WTC11 (cell line): Measurements from ENCODE around the gene OAT. TPM values are rescaled to one million over a fixed set of nuclear protein-coding genes. Genes with fewer than 3 reads are reported as not detected.

Experiments
- ATAC-seq: fragments of 200-7000 bp; cut with Tn5 transposase; 2 replicates; pipeline ENCODE4 v1.10.0; 2021; ENCODE audit warnings: mild to moderate bottlenecking, moderate library complexity
- CTCF ChIA-PET: fragments of 300-600 bp; sonication (Branson Sonifier 250); formaldehyde crosslinking; loops from one replicate; lab custom pipeline; 2021; ENCODE audit warnings: antibody characterized with exemption; lab: Charles Lee
- POLR2A ChIA-PET: fragments of 350-600 bp; sonication (Branson Sonifier 250); formaldehyde crosslinking; loops from one replicate; lab custom pipeline; 2021; ENCODE audit warnings: antibody characterized with exemption; lab: Charles Lee
- DNase-seq: peaks from one replicate; pipeline ENCODE4 v3.0.0; 2021; ENCODE audit warnings: low spot score
- H3K27ac Mint-ChIP-seq: 2 replicates; pipeline ENCODE4 v1.8.0; 2021; ENCODE audit warnings: mixed read lengths
- H3K27me3 Mint-ChIP-seq: 2 replicates; pipeline ENCODE4 v1.8.0; 2021; ENCODE audit warnings: low read depth, mild to moderate bottlenecking, moderate library complexity, mixed read lengths
- H3K36me3 Mint-ChIP-seq: 2 replicates; pipeline ENCODE4 v1.8.0; 2021; ENCODE audit warnings: mixed read lengths
- H3K4me1 Mint-ChIP-seq: 2 replicates; pipeline ENCODE4 v1.8.0; 2022; ENCODE audit warnings: mixed read lengths
- H3K4me3 Mint-ChIP-seq: 2 replicates; pipeline ENCODE4 v1.8.0; 2021; ENCODE audit warnings: mild to moderate bottlenecking, moderate library complexity, mixed read lengths
- H3K9me3 Mint-ChIP-seq: 2 replicates; pipeline ENCODE4 v1.8.0; 2021; ENCODE audit warnings: mixed read lengths
- CDX4 ChIP-seq: fragments of 250-450 bp; sonication (Bioruptor Pico); IDR thresholded peaks from 2 replicates; pipeline ENCODE4 v1.9.0; 2021; ENCODE audit warnings: moderate library complexity, mild to moderate bottlenecking, inconsistent platforms, borderline replicate concordance
- E2F5 ChIP-seq: sonication (generic); formaldehyde crosslinking; IDR thresholded peaks from 2 replicates; pipeline ENCODE4 v1.8.1; 2022; ENCODE audit warnings: mild to moderate bottlenecking, moderate library complexity, missing genetic modification reagents
- ERG ChIP-seq: fragments of 250-450 bp; sonication (Bioruptor Pico); IDR thresholded peaks from 2 replicates; pipeline ENCODE4 v1.8.0; 2021; ENCODE audit warnings: mild to moderate bottlenecking
- ETV6 ChIP-seq: sonication (generic); formaldehyde crosslinking; IDR thresholded peaks from 2 replicates; pipeline ENCODE4 v1.8.1; 2022; ENCODE audit warnings: mild to moderate bottlenecking, missing genetic modification reagents
- FOXJ3 ChIP-seq: sonication (generic); formaldehyde crosslinking; IDR thresholded peaks from 2 replicates; pipeline ENCODE4 v1.9.0; 2021; ENCODE audit warnings: missing genetic modification reagents, mild to moderate bottlenecking, borderline replicate concordance
- FOXK1 ChIP-seq: sonication (generic); formaldehyde crosslinking; IDR thresholded peaks from 2 replicates; pipeline ENCODE4 v1.8.0; 2022; ENCODE audit warnings: mild to moderate bottlenecking, moderate library complexity, missing genetic modification reagents
- HMGA2 ChIP-seq: fragments of 250-450 bp; sonication (Bioruptor Pico); IDR thresholded peaks from 2 replicates; pipeline ENCODE4 v1.4.0; 2021; ENCODE audit warnings: mild to moderate bottlenecking, moderate library complexity
- IRF2 ChIP-seq: sonication (generic); formaldehyde crosslinking; IDR thresholded peaks from 2 replicates; pipeline ENCODE4 v1.8.0; 2022; ENCODE audit warnings: low read depth, missing genetic modification reagents, borderline replicate concordance
- JAZF1 ChIP-seq: fragments of 250-450 bp; sonication (Bioruptor Pico); IDR thresholded peaks from 2 replicates; pipeline ENCODE4 v1.9.0; 2021; ENCODE audit warnings: moderate library complexity, mild to moderate bottlenecking, inconsistent platforms
- MAX ChIP-seq: sonication (generic); formaldehyde crosslinking; IDR thresholded peaks from 2 replicates; pipeline ENCODE4 v1.8.0; 2022; ENCODE audit warnings: mild to moderate bottlenecking, missing genetic modification reagents
- MYBL2 ChIP-seq: sonication (generic); formaldehyde crosslinking; IDR thresholded peaks from 2 replicates; pipeline ENCODE4 v1.8.1; 2023; ENCODE audit warnings: mild to moderate bottlenecking, moderate library complexity, missing genetic modification reagents
- NR3C1 ChIP-seq: sonication (generic); formaldehyde crosslinking; conservative IDR thresholded peaks from 2 replicates; pipeline ENCODE4 v1.8.1; 2023; ENCODE audit warnings: low read depth, mild to moderate bottlenecking, missing genetic modification reagents
- OVOL2 ChIP-seq: fragments of 250-450 bp; sonication (Bioruptor Pico); IDR thresholded peaks from 2 replicates; pipeline ENCODE4 v1.9.0; 2021; ENCODE audit warnings: mild to moderate bottlenecking, borderline replicate concordance
- USF1 ChIP-seq: sonication (generic); formaldehyde crosslinking; IDR thresholded peaks from 2 replicates; pipeline ENCODE4 v1.8.0; 2022; ENCODE audit warnings: mild to moderate bottlenecking, missing genetic modification reagents
- ZMAT4 ChIP-seq: fragments of 250-450 bp; sonication (Bioruptor Pico); IDR thresholded peaks from 2 replicates; pipeline ENCODE4 v1.9.0; 2021; ENCODE audit warnings: mild to moderate bottlenecking
- ZNF138 ChIP-seq: sonication (generic); formaldehyde crosslinking; conservative IDR thresholded peaks from 2 replicates; pipeline ENCODE4 v1.8.1; 2022; ENCODE audit warnings: mild to moderate bottlenecking, moderate library complexity, missing genetic modification reagents
- ZNF416 ChIP-seq: fragments of 250-450 bp; sonication (Bioruptor Pico); IDR thresholded peaks from 2 replicates; pipeline ENCODE4 v1.9.0; 2021; ENCODE audit warnings: mild to moderate bottlenecking, inconsistent platforms
- ZNF423 ChIP-seq: fragments of 250-450 bp; sonication (Bioruptor Pico); IDR thresholded peaks from 2 replicates; pipeline ENCODE4 v2.1.2; 2022; ENCODE audit warnings: mild to moderate bottlenecking, moderate library complexity
- ZSCAN18 ChIP-seq: fragments of 250-450 bp; sonication (Bioruptor Pico); IDR thresholded peaks from 2 replicates; pipeline ENCODE4 v2.1.2; 2022; ENCODE audit warnings: mild to moderate bottlenecking, moderate library complexity
- total RNA-seq: library from RNA; stranded (reverse); gene quantifications from 3 replicates; pipeline ENCODE4 v1.2.3, GENCODE V29; 2021
- TF ChIP-seq, protein P1 (sequence below): sonication (generic); formaldehyde crosslinking; IDR thresholded peaks from 2 replicates; pipeline ENCODE4 v1.8.1; 2022; ENCODE audit warnings: low read depth, mild to moderate bottlenecking, moderate library complexity, missing genetic modification reagents, borderline replicate concordance
- TF ChIP-seq, protein P2 (sequence below): sonication (generic); formaldehyde crosslinking; IDR thresholded peaks from 2 replicates; pipeline ENCODE4 v1.8.1; 2023; ENCODE audit warnings: mild to moderate bottlenecking, missing genetic modification reagents, moderate library complexity
- TF ChIP-seq, protein P3 (sequence below): sonication (generic); formaldehyde crosslinking; IDR thresholded peaks from 2 replicates; pipeline ENCODE4 v1.8.1; 2023; ENCODE audit warnings: mild to moderate bottlenecking, missing genetic modification reagents

OAT gene
- total RNA-seq, 1 experiment from 2014 or later: 117 TPM

GRCh38 chr10:124449170-124450011, 30.7 kb upstream of the OAT start:
- peak; percentile 4 for ATAC-seq
- CTCF ChIA-PET: interaction anchor here (0.6 to 4.5 kb wide), 14 partner anchors 9 to 438 kb away, joined by 3 to 32 read pairs (median 3); partner anchors contain the start of genes LHPP and OAT
- Mint-ChIP-seq H3K27ac (no peak overlapping the region), H3K36me3 (no peaks in the 10 kb centered on the region), H3K4me1 (peaks cover 52% of the 10 kb centered on the region), H3K27me3 (peaks cover 58% of the 10 kb centered on the region), H3K9me3 (no peaks in the 10 kb centered on the region)
- TF ChIP-seq, protein P1, sequence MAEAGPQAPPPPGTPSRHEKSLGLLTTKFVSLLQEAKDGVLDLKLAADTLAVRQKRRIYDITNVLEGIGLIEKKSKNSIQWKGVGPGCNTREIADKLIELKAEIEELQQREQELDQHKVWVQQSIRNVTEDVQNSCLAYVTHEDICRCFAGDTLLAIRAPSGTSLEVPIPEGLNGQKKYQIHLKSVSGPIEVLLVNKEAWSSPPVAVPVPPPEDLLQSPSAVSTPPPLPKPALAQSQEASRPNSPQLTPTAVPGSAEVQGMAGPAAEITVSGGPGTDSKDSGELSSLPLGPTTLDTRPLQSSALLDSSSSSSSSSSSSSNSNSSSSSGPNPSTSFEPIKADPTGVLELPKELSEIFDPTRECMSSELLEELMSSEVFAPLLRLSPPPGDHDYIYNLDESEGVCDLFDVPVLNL: no peak
- peak; percentile 0; the same call in 1 of the 2 replicates for TF ChIP-seq FOXK1 (CRISPR knock-in tag)
- TF ChIP-seq ZNF423 (CRISPR knock-in tag): peak; percentile 49
- TF ChIP-seq ERG (CRISPR knock-in tag): no peak
- 0 out of 2 replicates have a peak, but pooled peaks have one; percentile 28 for TF ChIP-seq ETV6
- TF ChIP-seq MYBL2 (CRISPR knock-in tag): peak; percentile 16
- TF ChIP-seq, protein P2, sequence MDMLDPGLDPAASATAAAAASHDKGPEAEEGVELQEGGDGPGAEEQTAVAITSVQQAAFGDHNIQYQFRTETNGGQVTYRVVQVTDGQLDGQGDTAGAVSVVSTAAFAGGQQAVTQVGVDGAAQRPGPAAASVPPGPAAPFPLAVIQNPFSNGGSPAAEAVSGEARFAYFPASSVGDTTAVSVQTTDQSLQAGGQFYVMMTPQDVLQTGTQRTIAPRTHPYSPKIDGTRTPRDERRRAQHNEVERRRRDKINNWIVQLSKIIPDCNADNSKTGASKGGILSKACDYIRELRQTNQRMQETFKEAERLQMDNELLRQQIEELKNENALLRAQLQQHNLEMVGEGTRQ (CRISPR knock-in tag): 0 out of 2 replicates have a peak, but pooled peaks have one; percentile 8
- no peak for TF ChIP-seq ZSCAN18 (CRISPR knock-in tag)
- 0 out of 2 replicates have a peak, but pooled peaks have one; percentile 38 for TF ChIP-seq E2F5 (CRISPR knock-in tag)
- TF ChIP-seq USF1 (CRISPR knock-in tag): peak; percentile 24; the same call in 1 of the 2 replicates
- no peak for TF ChIP-seq JAZF1 (CRISPR knock-in tag)
- no peak for TF ChIP-seq ZNF416 (CRISPR knock-in tag)
- TF ChIP-seq MAX (CRISPR knock-in tag): peak; percentile 79
- no peak for TF ChIP-seq HMGA2 (CRISPR knock-in tag)
- TF ChIP-seq IRF2: no peak
- no peak for TF ChIP-seq ZNF138
- no peak for TF ChIP-seq ZMAT4 (CRISPR knock-in tag)
- no peak for TF ChIP-seq FOXJ3 (CRISPR knock-in tag)
- no peak for TF ChIP-seq NR3C1 (CRISPR knock-in tag)
- TF ChIP-seq, protein P3, sequence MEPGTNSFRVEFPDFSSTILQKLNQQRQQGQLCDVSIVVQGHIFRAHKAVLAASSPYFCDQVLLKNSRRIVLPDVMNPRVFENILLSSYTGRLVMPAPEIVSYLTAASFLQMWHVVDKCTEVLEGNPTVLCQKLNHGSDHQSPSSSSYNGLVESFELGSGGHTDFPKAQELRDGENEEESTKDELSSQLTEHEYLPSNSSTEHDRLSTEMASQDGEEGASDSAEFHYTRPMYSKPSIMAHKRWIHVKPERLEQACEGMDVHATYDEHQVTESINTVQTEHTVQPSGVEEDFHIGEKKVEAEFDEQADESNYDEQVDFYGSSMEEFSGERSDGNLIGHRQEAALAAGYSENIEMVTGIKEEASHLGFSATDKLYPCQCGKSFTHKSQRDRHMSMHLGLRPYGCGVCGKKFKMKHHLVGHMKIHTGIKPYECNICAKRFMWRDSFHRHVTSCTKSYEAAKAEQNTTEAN (CRISPR knock-in tag): 0 out of 2 replicates have a peak, but pooled peaks have one; percentile 58
- TF ChIP-seq OVOL2 (CRISPR knock-in tag): no peak
- TF ChIP-seq CDX4 (CRISPR knock-in tag): no peak
- TF ChIP-seq, all 79 proteins: peak for 9
- DNase-seq: peak; percentile 54
- H3K4me3 Mint-ChIP-seq: peak overlapping the region; percentile 73
- POLR2A ChIA-PET: interaction anchor here (1.0 to 1.3 kb wide), 3 partner anchors 12 to 31 kb away, joined by 3 to 4 read pairs (median 4); partner anchors contain the start of genes LHPP and OAT
